ENCODE data around the gene ESPNL.

GRCh38 chr2:238063414-238064189 is 36.5 kb upstream of the ESPNL start:
- TF ChIP-seq CTCF (conservative IDR thresholded peaks at IDR 0.05) (no peak), ZFX (IDR thresholded peaks at IDR 0.05) (no peak)
